HG03066 (cell line): ENCODE measurements around the gene TRPC4.
"Not testable (repeated sequence)": the region's sequence is repeated elsewhere in the genome, so short reads cannot be mapped to it uniquely, and the experiment has no call there.

Experiments
- ATAC-seq: cut with Tn5 transposase; IDR thresholded peaks from one replicate; pipeline ENCODE4 v1.9.1; 2021; ENCODE audit warnings: low read depth; ENCODE audit not compliant: unreplicated experiment

Gene TRPC4

DNA sequence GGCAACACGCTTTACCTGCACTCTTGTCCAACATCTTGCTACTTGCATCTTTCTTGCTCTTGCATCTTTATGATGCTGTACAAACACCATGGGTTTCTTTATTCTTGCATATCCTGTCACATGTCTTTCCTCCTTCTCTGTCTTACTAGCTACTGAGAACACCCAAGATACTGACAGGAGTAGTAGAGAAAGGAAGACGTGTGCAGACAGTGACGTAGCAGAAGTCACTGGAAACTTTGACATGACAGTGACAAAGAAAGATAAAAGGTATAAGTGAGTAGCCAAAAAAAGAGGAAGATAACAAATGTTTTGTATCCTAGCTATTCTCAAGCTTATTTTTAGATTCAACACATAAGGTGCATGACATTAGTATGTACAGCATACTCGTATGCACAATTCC lies 34.2 kb downstream of the TRPC4 start:
- no peak for ATAC-seq

DNA sequence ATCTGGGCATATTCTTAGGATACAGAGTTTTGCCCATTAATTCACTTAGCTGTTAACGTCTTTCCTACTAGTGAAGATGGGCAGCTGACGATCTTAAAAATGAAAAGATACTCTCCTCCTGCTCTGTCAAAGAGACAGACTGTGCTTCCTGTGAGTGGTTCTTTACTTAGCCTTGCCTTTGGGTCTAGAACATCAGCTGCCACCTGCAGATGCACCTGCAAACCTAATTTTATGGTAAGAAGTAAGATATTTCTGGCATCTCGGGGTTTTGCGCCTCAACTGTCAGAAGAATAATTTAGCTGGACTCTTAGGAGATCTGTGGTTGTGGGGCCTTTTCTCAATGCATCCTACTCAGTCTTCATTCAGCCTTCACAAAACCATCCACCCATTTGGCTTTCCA lies 36.2 kb downstream of the TRPC4 start:
- no peak for ATAC-seq

DNA sequence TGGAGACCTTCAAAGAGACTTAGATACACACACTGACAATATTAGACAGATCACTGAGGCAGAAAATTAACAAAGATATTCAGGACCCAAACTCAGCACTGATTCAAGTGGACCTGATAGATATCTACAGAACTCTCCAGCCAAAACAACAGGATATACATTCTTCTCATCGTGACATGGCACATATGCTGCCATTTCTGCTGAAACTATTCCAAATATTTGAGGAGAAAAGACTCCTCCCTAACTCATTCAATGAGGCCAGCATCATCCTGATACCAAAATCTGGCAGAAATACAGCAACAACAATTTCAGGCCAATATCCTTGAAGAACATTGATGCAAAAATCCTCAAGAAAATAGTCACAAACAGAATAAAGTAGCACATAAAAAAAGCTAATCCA lies 53.3 kb downstream of the TRPC4 start:
- ATAC-seq: no peak

DNA sequence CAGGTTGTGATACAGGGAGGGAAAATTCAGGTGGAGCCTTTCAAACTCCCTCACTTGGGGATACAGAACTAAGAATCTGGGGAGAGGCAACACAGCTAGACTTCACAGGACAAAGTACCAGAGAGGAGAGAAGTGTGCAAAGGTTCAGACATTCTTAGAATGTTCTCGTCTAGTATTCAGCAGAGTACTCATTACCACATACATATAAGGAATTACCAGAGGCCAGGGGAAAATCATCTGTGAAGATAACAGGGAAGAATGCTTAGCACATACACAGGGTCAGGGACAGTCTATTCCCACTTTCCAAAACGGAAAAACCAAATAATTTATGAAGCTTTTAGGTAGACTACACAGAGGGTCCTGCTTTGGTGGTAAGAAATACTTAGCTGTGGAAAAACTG lies 58.1 kb downstream of the TRPC4 start:
- no peak for ATAC-seq

DNA sequence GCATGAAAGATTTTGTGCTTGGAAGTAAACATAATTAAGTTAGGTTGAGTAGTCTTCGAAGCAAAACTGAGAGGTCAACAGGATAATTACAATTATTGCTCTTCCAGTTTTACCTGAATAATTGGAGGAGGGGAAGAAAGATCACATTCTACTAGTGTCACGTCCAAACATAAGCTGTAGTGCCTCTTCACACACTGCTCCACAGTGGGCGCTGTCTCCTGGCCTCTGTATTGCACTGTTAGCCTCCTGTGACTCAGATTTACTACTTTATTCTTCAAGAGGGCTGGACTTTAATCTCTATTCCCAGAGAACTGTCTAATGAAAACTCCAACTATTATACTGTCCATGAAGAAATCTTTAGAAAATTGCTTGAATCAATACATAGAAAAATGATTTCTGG lies 62.9 kb downstream of the TRPC4 start:
- ATAC-seq: no peak

DNA sequence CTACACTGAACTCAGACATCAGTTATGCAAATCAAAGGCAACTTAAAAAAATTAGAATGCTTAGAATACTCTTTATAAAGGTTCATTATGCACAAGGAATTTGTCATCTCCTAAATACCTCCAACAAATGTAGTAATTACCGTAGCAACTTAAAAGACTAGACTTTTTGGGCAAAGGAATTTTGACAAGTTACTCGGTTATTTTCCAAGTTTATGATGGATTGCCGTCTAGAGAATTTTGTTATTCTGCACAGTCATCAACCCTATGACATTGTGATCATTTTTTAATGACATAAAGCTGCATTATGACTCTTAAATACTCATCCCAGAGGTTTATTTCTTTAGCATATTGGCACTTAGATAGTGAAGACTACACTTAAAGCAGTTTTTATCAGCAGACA lies 71.9 kb downstream of the TRPC4 start:
- ATAC-seq: no peak

DNA sequence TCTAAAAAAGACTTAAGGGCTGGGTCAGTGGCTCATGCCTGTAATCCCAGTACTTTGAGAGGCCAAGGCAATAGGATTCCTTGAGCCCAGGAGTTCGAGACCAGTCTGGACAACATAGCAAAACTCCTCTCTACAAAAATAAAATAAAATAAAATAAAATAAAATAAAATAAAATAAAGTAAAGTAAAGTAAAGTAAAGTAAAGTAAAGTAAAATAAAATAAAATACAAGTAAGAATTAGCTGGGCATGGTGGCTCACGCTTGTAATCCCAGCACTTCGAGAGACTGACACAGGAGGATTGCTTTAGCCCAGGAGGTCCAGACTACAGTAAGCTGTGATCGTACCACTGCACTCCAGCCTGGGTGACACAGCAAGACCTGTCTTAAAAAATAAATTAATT lies 72.8 kb downstream of the TRPC4 start:
- not testable (repeated sequence) for ATAC-seq

DNA sequence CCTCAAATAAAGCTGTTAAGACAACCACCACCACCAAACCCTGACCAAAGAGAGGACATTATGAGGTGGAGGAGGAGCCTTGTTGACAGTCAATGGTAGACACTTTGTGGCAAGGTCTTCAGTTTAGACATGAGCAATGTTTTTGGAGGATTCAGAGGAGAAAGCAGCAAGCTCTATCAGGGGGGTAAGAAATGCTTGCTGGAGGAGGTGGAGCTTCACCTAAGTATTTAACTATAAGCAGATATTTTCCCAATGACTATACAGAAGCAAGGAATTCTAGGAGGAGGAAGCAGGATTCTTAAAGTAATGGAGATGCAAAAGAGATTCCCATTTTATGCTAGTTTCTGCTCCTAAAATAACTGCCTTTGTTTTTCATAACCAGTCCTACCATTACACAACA lies 74.2 kb downstream of the TRPC4 start:
- ATAC-seq: no peak

DNA sequence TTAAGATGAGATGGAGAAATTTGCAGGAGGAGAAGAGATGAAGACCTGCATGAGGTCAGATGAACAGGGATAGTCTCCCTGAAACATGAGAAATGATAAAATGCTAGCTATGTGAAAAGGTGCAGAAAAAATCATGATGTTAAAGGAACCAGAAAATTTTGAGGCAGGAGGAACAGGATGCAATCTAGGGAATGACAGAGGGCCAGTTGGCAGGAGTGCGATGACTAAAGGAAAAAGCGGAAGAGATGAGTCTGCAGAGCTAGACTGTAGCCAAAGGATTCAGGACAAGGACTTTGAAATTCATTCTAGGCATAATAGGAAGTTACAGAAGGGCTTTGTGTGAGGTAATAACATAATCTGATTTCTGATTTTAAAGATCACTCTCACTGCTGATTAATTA lies 77.9 kb downstream of the TRPC4 start:
- ATAC-seq: no peak

DNA sequence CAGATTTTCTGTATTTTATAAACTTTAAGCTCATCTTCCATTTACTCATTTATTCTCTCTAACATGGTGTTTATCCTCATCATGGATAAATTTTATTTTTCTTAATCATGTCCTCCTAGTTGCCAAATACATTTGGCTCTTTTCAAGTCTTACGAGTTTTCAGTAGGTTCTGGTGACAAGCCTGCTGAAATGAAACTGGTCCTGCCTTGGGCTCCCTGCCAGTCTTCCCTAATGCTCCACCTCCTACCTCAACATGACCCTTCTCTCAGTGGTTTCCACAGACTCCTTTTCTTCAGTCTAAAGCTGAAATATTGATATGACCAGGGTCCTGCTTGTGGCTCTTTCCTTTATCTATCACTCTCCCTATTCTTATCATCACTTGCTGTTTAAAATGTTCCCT lies 81.2 kb downstream of the TRPC4 start:
- no peak for ATAC-seq

DNA sequence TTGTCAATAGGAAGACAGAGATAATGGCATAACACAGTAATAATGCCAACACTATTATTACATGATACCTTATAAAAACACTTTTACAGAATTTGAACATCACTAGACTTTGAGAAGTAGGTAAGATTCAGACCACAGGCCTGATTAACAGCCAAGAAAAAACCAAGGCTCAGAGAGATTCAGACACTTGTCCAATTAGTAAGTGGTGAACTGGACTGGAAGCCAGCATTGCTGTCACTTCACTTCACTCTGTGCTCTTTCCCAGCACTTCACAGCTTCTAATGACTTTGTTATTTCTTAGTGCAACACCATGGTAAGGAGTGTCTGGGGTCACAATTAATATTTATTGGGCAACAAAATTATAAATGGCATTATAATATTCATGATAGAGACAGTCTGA lies 91.9 kb downstream of the TRPC4 start:
- ATAC-seq: no peak

DNA sequence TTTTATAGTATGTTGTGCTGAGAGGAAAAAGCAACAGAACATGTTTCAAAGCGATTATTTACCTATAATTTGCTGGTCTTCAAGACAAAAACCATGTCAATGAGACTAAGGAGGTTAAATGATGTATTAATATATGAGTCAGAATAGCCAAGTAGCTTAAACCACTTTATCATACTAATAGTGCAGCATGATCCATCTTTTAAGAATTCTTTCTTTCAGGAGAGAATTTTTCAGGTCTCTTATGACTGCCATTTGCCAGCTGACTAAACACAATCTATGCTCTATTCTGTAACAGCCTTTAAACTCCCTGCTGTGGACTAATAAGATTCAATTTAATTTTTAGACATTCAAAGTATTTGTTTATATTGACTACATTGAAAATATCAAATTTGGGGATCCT lies 93.7 kb downstream of the TRPC4 start:
- no peak for ATAC-seq

DNA sequence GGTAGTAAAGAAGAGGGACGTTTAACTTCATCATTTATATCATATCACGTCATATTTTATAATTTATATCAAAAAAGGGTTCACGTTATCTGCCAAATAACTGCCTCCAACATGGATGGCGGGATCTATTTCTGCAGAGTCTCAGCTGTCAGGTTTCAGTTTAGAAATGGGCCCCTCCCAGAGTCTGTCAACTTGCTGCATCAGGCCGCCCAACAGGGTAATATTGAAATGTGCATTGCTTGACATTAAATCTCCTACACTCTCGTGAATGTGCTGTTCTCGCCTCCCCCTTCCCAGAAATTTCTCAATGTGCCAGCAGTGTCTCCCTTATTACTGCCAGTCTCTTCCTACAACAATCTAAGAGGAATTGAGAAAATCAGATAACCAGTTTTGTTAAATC lies 96.9 kb downstream of the TRPC4 start:
- ATAC-seq: no peak

DNA sequence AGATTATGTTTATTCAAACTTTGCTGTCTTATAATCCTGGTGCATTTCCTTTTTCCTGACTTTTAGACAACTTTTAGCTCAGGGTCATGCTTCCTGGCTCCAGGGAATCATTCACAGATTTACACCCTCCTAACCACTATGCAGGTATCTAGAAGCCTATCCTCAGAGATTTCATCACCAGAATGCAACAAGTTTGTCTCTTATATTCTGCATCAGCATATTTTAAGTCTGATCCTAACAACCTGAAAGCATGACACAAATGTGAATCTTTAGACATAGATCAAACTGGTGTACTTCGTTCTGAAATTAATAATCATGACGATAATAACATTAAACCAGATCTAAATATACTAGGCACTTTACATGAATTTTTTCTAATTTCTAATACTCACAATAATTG lies 100.0 kb downstream of the TRPC4 start:
- no peak for ATAC-seq

DNA sequence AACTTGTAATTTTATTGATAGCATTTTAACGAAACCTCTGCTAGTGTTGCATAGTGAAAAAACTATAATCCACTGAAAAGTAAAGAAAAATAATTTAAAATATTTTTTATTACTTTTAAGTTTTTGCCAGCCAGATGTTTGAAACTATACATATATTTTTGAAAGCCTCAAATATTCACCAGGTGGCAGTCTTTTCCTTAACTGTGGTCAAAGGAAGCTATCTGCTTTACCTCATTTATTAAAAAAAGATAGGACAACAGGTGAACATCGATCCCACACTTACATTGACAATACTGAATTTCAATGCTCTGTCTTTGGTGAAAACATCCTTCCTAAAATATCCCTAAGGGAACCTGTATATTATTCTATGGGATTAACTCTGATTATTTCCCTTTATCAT lies 100.5 kb downstream of the TRPC4 start:
- no peak for ATAC-seq

DNA sequence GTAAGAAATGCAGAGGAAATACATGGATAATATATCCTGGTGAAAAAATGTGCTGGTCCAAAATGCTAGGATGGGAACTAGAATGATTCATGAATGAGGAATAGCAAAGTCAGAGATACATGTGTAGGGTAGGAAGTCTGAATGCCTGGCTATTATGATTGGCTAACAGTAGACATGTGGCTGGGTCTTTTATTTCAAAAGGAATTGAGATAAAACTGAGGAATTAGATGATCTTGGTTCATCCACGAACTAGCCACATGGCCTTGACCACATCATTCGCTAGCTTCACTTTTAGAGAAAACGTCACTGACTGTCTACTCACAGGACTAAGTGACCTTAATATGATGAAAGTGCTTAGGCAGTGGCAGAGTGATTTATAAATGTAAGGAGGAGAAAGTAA lies 103.1 kb downstream of the TRPC4 start:
- ATAC-seq: no peak

DNA sequence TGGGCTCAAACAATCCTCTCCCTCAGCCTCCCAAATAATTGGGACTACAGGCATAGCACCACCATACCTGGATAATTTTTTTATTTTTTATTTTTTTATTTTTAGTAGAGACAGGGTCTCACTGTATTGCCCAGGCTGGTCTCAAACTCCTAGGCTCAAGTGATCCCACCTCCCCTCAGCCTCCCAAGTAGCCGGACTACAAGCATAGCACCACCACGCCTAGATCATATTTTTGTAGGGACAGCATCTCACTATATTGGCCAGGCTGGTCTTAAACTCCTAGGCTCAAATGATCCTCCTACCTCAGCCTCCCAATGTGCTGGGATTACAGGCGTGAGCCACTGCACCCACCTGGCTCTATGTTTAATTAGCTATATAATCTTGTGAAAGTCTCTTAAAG lies 114.2 kb downstream of the TRPC4 start:
- ATAC-seq: no peak

DNA sequence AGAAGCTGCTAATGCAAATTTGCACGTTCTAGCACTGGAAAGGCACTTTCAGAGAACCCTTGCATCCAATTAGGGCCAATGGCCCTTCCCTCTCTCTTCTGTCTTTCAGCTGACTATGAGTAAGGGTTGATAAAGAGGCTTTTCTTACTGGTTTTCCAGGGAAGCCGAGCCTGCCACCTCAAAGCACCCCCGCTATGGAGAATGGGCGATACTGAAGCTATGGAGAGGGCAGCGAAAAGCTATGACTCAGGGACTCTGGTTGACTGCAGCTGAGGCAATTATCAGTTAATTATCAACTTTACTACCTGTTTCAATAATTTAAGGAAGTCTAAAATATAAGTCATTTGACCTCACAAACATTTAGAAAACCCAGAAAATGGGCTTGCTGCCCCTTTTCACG lies 115.8 kb downstream of the TRPC4 start:
- no peak for ATAC-seq

DNA sequence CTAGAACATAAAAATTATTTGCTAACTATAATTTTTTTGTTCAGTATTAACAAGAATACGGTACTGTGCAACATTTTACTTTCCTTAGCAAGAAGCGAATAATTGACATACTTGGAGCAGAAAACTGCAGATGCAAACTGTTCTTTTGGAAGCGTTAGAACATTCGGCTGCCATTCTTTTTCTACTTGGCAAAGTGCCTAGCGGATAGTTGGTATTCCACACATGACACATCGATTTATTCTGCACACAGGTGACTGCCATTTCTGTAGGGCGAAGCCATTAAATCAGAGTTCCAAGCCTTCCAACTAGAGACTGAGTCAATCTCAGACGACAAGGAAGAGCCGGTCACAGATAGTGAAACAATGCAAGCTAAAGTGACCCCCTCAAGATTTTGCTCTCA lies 117.4 kb downstream of the TRPC4 start:
- ATAC-seq: no peak

DNA sequence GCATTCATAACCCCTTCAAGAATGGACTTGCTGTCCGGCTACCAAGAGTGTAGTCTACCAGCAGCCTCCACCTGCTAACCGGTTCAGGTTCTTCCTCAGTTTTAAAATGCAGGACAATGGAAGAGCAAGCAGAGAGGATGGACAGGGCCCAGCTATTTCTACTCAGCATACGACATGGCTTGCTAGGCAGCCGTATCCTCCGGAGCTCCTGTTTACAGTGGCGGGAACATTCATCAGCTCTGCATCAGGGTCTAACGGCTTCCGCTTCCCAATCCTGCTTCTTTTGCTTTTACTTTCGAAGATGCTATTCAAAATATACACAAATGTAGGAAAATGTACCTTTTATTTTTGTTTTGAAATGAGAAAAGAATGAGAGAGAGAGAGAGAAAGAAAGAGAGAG lies 118.5 kb downstream of the TRPC4 start:
- ATAC-seq: no peak

DNA sequence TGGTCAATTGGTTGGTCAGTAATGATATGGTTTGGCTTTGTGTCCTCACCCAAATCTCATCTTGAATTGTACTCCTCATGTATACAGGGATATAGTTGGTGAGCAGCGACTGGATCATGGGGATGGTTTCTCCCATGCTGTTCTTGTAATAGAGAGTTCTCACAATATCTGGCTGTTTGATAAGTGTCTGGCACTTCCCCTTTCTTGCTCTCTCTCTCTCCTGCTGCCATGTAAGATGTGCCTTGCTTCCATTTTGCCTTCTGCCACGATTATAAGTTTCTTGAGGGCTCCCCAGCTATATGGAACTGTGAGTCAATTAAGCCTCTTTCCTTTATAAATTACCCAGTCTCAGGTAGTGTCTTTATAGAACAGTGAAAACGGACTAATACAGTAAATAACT lies 120.7 kb downstream of the TRPC4 start:
- ATAC-seq: no peak

DNA sequence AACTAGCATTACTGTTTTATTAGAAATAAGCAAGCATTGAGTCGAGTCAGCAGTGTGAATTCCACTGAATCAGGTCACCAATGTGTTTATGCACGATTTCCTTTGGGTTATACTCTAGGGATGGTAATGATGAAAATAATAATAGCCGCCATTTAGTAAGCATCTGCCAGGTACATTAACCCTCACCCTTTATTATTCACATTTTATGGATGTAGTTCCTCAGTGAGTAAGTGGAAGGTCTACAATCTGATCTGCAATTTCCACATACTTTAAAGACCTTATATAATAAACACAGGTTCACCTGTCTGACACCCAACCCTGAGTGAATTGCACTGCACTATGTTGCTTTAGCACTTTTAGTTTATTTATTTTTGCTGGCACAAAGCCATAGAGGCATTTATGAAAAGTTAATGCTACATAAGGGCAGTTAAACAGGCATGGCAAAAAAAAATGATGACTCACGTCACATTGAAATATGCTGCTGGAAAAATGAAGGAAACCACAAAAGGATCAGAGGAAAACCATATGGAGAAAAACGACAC lies 122.4 kb downstream of the TRPC4 start:
- ATAC-seq: no peak

DNA sequence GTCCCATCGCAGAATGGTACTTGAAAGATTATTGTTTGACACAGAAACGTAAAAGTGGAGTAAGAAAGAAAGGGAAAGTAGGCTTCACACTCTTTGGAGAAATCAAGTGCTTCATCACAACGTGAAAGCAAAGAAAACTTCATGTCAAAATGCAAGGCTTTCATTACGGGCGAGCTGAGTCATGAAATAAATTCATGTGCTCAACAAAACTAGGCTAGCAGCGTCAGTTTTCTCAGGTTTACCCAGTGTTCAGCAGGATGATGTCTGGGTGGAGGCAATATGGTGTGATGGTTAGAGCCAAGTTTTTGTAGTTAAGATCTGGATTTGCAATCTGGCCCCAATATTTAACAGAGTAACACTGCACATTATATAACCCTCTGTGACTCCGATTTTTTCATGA lies 128.0 kb downstream of the TRPC4 start:
- ATAC-seq: no peak

DNA sequence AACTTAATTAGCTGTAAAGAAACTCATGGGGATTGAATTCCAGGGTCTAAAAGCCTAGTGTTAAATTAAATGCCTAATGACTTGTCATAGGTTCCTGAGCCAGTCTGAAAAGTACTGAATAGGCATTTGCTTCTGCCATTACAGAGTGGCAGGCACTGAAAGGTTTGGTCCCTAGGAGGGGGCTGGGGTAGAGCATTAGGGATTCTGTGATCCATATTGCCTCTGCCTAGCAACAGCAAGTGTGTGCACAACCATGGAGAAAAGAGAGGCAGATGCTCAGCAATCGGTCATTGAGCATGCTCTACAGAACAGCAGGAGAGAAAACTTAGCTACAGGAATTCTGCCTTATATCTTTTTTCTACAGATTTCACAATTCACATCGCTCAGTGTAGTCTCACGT lies 133.5 kb downstream of the TRPC4 start:
- ATAC-seq: no peak
